ENCODE measurements around the gene FGF23. TPM values are rescaled to one million over a fixed set of nuclear protein-coding genes. Genes with fewer than 3 reads are reported as not detected.
"Not testable (repeated sequence)": the region's sequence is repeated elsewhere in the genome, so short reads cannot be mapped to it uniquely, and the experiment has no call there.

Gene FGF23
- total RNA-seq = not detected

DNA sequence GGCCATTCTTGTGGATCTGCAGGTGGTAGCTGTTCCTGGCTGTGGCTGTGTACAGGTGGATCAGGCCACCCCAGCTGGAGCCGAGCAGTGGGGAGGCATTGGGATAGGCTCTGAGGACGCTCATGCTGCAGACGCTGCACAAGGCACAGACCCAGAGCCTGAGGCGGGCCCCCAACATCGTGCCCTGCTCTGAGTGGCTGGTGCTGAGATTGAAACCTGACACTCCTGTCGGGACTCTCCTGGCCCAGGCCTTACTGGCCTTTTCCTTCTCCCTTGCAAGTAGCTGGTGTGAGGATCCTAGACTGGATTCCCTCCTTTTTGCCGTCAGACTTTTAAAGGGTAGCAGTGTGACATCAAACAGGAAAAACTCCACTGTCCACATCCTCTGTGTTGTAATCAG lies at the start of gene FGF23:
FGF23 (minus strand) TSS at position 308 of the 400 bp plus-strand sequence; CDS start at position 178, 130 bp downstream.
- no peak for DNase-seq (ENCODE audit: low spot score)

DNA sequence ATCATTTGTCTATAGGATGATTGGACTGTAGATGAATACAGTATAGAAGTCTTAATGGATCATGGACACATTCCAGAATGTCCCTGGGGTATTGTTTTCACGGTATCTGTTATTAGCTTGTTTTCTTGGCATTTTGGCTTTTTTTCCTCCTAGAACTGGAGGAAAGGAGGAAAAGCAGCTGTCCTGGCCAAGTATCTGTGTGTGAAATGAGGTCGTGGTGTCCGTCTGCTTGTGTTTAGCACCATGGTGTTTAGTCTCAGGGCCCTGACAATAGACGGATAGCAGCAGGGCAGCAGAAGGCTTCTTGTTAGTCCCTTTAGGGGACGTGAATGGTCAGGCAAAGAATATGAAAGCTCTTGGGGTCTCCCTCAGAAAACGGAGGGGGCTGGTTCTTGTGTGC lies 44.9 kb upstream of the FGF23 start:
- no peak for DNase-seq (ENCODE audit: low spot score)

DNA sequence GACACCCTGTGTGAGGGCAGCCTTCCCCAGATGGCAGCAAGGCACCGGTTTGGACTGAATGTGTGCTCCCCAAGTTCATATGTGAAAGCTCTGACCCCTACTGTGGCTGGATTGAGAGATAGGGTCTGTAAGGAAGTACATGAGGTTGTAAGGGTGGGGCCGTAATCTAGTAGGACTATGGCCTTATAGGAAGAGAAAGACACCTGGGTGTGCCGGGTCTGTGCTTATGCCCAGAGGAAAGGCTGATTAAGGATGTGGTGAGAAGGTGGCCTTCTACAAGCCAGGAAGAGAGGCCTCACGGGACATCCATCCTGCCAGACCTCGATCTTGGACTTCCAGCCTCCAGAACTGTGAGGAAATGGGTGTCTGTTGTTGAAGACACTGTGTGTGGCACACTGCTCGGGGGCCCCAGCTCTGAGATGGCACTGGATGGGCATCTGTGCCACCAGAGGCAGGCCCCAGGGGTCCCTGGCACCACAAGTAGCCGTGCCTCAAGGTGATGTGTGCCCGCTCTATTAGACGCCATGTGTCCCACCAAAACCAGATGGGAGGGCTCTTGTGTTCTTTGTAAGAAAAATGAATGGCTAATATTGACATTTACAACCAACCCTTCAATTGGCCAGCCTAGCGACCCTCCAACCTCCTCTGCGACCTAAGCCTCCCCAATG lies 44.1 kb upstream of the FGF23 start:
- no peak for DNase-seq (ENCODE audit: low spot score)

DNA sequence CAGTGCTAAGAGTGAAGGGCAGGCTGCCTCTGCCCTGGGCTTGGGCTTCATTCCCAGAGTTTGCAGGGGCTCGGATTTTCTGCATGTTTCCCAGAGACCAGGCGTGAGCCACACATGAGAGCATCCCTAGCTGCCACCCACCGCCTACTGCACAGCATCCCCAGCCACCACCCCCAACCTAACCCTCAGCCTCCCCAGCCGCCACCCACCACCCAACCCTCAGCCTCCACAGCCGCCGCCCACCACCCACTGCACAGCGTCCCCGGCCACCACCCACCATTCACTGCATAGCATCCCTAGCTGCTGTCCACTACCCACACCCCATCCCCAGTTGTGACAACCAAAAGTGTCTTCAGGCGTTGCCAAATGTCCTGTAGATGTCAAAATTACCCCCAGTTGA lies 43.5 kb upstream of the FGF23 start:
- no peak for DNase-seq (ENCODE audit: low spot score)

DNA sequence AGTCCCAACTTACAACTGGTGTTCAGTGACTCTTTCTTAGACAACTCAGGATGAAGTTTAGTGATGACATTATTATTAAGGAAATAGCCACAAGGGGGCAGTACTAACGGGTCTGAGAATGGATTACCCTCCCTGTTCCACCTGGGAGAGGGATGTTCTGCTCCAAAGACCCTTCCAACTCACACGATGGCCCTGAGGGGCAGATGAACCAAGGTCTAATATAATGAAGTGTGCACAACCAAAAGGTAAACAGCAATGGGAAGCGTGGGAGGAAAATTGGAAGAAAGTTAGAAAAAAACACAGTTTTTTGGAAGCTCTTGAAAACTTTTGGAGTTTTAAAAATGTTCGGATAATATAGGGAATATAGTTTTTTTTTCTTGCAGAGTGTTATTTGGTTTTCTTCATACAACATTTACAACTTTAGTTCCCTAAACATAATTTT lies 42.1 kb upstream of the FGF23 start:
- no peak for DNase-seq (ENCODE audit: low spot score)

DNA sequence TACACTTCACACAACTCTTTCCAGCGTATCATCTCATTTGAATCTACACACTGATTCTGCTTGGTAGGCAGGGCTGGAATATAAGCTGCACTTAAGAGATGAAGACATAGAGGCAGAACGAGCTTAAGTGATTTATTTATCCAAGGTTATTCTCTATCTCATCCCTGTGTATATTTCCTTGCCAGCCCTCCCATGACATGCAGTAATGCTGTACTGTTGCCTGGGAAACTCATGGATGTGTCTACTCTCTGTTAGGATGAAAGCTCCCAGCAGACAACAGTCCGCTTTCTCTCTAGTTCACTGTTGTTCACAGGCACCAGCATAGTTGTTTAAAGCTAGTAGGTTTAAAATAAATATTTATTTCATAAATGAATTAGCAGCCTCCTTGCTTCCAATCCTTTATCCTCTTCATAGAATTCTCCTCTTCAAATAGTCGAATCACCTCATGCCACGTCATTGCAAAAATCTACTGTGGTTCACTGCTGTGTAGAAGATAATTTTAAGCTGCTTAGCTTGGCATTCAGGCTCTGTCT lies 40.7 kb upstream of the FGF23 start:
- DNase-seq (ENCODE audit: low spot score) = no peak

DNA sequence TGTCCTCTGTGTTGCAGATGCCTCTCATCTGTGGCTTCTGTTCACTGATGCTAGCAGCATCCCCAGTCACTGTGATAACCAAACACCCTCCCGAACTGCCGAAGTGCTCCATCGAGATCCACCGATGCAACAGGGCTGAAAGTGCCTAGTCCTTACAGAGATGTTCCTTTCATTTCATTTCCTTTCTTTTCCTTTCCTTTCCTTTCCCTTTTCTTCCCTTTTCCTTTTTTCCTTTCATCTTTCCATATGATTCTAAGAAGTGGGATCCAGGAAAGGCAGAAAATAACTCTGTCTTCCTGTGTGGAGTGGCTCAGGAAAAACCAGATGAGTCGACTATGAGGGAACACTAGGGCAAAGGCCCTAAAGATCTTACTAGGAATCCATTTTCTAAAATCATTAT lies 39.4 kb upstream of the FGF23 start:
- no peak for DNase-seq (ENCODE audit: low spot score)

DNA sequence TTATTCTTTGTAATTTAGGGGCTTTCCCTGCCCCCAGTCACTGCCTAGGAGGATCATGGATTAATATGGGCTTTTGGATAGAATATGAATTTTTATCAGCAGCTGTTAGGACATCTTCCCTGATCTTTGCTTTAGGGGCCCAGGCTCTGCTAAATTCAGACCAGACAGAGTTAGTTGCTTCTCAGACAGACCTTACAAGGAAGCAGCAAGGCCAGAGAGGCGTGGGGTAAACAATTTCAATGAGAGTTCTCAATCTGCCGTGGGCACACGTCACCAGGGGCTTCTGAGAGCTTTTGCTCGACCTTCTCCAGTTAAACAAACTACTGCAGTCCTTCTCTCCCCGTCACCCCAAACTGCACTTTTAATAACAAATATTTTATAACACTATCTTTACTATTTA lies 38.4 kb upstream of the FGF23 start:
- DNase-seq (ENCODE audit: low spot score) = no peak

DNA sequence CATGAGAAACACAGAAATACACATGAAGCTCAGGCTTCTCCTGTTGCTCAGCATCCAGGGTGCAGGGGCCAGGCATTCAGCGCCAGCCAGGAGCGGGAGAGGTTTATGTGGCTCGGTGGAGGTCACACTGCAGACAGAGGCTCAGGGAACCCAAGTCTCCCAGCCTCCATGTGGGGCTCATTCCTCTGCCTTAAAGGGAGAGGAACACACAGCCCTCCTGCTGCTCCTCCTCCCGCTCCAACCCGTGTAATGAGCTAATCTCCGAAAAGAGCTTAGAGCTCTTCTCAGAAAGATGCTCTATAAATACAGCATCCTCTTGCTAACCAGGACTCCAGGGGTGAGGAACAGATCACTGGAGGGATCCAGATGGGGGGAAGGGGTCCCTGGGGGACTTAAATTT lies 37.9 kb upstream of the FGF23 start:
- no peak for DNase-seq (ENCODE audit: low spot score)

DNA sequence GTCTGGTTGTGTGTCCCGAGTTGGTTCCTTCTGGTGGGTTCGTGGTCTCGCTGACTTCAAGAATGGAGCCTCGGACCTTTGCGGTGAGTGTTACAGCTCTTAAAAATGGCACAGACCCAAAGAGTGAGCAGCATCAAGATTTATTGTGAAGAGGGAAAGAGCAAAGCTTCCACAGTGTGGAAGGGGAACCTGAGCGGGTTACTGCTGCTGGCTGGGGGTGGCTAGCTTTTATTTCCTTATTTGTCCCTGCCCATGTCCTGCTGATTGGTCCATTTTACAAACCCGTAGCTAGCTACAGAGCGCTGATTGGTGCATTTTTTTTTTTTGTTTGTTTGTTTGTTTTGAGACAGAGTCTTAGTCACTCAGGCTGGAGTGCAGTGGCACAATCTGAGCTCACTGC lies 36.8 kb upstream of the FGF23 start:
- DNase-seq (ENCODE audit: low spot score) = no peak

DNA sequence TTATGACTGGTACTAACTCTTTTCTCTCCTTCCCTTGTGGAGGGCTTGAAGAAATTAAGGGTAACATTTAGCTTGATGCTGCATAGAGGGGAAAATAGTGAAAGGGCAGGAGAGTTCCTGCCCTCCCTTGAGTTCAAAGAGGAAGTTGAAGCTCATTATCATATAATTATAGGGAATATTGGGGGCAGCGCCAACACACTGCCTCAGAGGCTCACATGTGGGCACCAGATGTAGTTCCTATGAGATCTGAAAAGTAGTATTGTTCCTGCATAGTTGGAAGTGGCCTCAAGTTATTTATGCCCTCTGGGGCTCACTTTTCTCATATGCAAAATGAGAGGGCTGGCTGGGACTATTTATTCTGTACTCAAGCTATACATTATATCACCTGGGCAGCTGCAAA lies 33.0 kb upstream of the FGF23 start:
- DNase-seq (ENCODE audit: low spot score) = no peak

DNA sequence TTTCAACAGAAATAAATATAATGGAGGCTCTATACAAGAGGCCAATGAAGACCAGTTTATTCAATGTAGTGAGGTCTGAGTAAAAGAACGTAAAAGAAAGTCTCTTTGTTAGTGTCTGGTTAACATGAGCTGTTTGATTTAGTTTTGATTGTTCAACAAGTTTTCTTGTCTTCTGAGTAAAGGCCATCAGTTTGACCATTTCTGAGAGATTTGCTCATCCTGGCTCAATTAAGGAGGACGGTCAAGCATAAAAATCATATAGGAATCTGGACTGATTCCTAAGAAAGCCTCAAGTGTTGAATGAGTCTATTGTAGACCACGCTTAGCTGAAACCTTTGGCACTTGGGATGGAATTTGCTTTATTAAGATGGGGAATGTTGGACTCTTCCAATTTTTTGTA lies 32.5 kb upstream of the FGF23 start:
- no peak for DNase-seq (ENCODE audit: low spot score)

DNA sequence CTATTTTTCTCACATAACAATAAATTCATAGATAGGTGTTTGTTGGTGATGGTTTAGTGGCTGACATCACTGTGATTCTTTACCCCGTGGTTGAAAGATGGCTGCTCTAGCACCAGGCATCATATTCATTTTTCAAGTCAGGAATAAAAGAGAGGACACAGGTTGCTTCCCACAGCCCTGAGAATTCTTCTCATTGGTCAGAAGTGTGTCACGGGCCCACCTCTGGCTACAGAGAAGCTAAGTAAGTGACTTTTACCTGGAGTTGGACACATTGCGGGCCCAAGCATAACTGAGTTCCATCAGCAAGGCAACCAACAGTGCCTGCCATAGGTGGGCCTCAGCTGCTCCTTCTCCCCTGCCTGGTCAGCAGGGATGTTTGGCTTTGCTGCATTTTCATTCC lies 27.6 kb upstream of the FGF23 start:
- DNase-seq (ENCODE audit: low spot score) = no peak

DNA sequence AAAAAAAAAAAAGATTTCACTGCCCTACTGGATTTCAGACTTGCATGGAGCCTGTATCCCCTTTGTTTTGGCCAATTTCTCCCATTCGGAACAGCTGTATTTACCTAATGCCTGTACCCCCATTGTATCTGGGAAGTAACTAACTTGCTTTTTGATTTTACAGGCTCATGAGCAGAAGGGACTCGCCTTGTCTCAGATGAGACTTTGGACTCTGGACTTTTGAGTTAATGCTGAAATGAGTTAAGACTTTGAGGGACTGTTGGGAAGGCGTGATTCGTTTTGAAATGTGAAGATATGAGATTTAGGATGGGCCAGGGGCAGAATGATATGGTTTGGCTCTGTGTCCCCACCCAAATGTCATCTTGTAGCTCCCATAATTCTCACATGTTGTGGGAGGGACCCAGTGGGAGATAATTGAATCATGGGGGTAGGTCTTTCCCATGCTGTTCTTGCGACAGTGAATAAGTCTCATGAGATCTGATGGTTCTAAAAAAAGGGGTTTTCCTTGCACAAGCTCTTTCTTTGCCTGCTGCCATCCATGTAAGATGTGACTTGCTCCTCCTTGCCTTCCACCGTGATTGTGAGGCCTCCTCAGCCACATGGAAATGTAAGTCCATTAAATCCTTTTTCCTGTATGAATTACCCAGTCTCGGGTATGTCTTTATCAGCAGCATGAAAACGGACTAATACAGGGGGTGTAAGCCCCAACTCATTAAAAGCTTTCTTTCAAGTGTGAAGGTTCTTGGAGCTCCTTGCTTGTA lies 25.5 kb upstream of the FGF23 start:
- not testable (repeated sequence) for DNase-seq (ENCODE audit: low spot score)

DNA sequence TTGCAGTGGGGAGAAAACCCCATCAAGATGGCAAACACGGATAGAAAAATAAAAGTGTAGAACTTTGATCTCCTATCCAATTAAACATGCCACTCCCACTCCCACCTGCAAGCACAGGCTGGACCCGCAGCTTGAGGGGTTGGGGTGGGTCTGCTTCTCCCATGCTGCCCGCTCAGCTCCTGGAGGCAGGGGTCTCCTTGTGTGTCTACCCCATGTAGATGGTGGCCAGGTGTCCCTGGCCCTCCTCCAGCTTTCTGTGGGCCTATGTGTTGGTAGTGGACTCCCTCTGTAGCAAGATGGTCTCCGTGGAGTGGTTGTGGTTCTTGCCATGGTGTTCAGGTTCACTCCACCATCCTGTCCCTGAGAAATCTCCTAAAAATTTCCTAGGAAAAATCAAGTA lies 23.5 kb upstream of the FGF23 start:
- no peak for DNase-seq (ENCODE audit: low spot score)

DNA sequence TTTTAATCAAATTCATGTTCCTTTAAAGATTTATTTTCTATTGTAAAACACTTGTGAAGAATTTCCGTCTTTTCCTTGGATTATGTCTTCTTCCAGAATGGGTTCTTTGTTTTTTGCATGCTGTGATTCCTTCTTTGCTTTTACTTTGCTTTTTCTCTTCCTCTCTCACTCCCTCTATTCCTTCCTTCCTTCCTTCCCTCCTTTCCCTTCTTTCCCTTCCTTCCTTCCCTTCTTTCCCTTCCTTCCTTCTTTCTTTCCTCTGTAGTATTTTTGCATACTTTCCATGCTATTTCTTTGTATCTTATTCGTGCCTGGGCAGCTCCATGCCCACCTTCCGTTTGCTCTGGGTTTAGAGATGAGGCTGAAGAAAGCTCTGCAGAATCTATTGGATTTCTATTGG lies 21.6 kb upstream of the FGF23 start:
- DNase-seq (ENCODE audit: low spot score) = no peak

DNA sequence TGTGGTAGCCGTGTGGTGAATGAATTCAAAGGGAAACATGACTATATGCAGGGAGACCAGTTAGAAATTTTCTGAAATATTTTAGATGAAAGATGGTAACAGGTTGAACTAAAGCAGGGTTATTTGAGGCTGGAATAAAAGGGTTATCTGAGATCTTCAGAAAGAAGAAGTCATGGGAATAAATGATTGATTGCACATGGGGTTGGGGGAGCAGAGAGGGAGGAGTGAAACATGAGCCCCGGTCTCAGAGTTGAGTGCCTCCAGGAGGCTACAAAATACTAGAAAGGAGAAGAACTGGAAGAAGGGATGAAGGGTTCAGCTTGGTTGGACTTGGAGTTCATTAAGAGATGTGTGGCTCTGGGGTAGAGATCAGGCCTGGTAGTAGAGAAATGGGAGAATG lies 16.3 kb upstream of the FGF23 start:
- no peak for DNase-seq (ENCODE audit: low spot score)

DNA sequence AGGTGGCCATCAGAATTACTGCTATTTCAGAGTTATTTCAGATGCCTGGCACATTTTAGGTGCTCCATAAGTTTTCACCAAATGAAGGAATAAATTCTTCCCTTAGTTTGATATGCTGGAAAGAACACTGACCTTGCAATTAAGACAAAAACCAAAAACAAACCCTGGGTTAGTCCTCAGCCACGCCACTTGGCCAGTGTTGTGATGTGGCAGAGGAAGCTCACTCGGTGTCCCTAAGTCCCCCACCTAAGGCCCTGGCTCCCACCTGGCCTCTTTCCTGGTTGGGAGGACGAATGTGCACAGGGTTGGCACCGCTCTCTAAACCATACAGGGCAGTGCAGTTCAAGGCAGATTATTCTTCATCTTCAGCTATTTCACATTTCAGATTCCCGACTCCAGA lies 13.7 kb upstream of the FGF23 start:
- DNase-seq (ENCODE audit: low spot score) = no peak

DNA sequence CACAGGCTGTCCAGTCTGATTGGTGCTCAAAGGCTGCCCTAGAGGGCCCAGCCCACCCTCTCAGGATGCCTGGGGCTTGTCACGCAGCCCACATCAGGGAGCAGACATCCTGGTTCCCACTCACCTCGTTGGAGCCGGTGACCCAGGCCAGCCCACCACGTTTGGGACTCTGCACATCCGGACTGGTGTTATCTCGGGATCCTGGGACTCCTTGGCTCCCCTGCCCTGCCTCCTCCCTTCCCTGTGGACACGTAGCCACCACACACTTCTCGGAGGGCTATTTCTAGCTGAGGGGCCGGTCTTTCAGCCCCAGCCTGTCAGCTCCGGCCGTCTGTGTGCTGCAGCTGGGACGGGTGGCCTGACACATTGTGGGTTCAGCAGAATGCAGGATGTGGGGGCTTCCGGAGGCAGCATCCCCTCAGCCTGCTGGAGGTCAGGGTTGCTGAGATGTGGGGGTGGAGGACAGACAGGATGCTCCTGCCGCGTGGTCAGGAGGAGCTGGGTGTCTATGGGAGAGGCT lies 12.8 kb upstream of the FGF23 start:
- DNase-seq (ENCODE audit: low spot score) = no peak

DNA sequence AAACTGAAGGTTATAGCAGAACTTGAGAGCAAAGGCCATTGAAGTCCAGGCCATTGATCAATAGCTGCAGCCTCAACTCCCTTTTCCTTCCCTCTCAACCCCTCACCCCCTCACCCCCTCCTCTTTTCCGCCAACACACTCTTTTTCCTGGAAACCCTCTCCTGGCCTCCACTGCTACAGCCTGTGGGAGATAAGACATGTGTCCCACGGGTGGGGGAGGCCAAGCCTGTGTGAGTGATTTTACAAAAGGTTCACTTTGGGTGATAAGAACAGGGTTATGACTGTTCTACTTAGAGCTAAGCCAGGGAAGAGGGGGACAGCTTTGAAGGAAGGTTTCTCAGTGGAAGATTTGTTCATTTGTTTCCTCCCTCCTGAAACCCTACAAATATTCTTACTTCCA lies 9.2 kb upstream of the FGF23 start:
- DNase-seq (ENCODE audit: low spot score) = no peak

DNA sequence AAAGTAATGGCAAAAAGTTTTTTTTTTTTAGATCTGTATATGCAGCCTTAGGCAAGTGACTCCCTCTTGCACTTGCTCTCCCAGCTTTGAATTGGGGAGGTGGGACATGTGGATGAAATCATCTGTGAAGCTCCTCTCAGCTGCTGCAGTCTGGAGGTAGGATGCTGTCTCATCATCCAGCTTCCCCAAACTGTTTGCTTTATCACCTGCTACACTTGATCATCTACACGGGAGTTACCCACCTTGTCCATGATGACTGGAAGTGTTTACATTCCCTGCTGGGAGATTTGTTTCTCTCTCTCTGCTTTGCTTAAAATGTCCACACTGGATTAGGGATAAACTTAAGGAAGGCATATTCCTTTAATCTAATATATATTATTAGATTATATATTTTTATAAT lies 8.5 kb upstream of the FGF23 start:
- DNase-seq (ENCODE audit: low spot score) = no peak

DNA sequence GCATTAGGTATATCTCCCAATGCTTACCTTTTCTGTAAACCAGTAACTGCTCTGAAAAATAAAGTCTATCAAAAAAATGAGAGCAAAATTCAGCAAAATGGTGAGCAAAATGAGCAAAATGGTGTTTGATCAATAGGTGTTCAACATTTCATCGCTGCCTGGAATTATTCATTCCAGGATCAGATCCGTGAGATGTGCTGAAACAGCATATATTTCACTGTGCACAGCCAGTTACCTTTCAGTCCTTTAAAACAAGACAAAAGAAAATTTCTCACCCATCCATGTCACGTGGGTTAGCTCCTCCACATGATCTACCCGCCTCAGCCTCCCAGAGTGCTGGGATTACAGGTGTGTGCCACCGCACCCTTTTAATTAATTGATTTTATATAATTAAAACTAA lies 8.1 kb upstream of the FGF23 start:
- DNase-seq (ENCODE audit: low spot score) = no peak

DNA sequence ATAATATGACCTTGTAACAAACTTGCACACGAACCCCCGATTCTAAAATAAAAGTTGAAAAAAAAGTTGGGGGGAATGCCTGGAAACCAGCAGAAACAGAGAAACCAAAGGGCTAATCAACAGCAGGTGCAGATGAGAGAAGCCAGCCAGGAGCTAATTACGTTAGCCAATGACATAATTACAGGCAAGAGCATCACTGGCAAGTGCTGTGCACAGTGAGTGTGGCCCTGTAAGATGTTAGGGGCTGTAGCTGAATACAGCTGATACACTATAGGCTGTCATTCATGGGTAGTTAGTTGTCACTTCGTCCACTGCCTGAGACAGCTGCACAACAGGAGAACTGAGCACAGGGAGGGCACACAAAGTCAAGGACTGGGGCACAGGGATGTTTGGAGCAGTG lies 7.3 kb upstream of the FGF23 start:
- DNase-seq (ENCODE audit: low spot score) = no peak

Measured in ureter (tissue), 1 donor.